Forelimb muscle (tissue), 1 donor: ENCODE results near the gene C11orf54. TPM values are rescaled to one million over a fixed set of nuclear protein-coding genes. Genes with fewer than 3 reads are reported as not detected.
"Not testable (repeated sequence)": the region's sequence is repeated elsewhere in the genome, so short reads cannot be mapped to it uniquely, and the experiment has no call there.

Experiments
- DNase-seq: peaks from one replicate; pipeline ENCODE4 v3.0.0-alpha.2; 2013; ENCODE audit warnings: low read depth
- polyA plus RNA-seq: library from polyadenylated mRNA; unstranded; fragments of 120-200 nt; gene quantifications from one replicate; pipeline ENCODE4 v1.2.1, GENCODE V29; 2013; ENCODE audit not compliant: insufficient read length

Gene C11orf54
- polyA plus RNA-seq, 1 donor: 38.4 TPM

GRCh38 chr11:93734427-93735222, 6.8 kb upstream of the C11orf54 start:
- DNase-seq: no peak

- no peak for DNase-seq
Observed at GRCh38 chr11:93735627-93736026, 5.8 kb upstream of the C11orf54 start.

GRCh38 chr11:93736129-93736528, 5.3 kb upstream of the C11orf54 start:
- DNase-seq: no peak

GRCh38 chr11:93737904-93738612, 3.4 kb upstream of the C11orf54 start:
- no peak for DNase-seq

GRCh38 chr11:93738647-93739081, 2.8 kb upstream of the C11orf54 start:
- DNase-seq: no peak

GRCh38 chr11:93740031-93740729, 1.3 kb upstream of the C11orf54 start:
- no peak for DNase-seq

GRCh38 chr11:93740730-93741093, 760 bp upstream of the C11orf54 start:
- DNase-seq: no peak

GRCh38 chr11:93741882-93742226, 382 bp downstream of the C11orf54 start:
- DNase-seq: no peak

- DNase-seq: no peak
Observed at GRCh38 chr11:93743291-93743690, 1.8 kb downstream of the C11orf54 start.

GRCh38 chr11:93744669-93745004, 3.2 kb downstream of the C11orf54 start:
- DNase-seq: no peak

GRCh38 chr11:93745005-93745755, 3.7 kb downstream of the C11orf54 start:
- not testable (repeated sequence) for DNase-seq

- DNase-seq: no peak
Observed at GRCh38 chr11:93746101-93746500, 4.6 kb downstream of the C11orf54 start.

- DNase-seq: no peak
Observed at GRCh38 chr11:93747122-93747521, 5.7 kb downstream of the C11orf54 start.

GRCh38 chr11:93751001-93751400, 9.5 kb downstream of the C11orf54 start:
- no peak for DNase-seq

- no peak for DNase-seq
Observed at GRCh38 chr11:93753241-93753640, 11.8 kb downstream of the C11orf54 start.

GRCh38 chr11:93756748-93757147, 15.3 kb downstream of the C11orf54 start:
- DNase-seq: no peak

- DNase-seq: no peak
Observed at GRCh38 chr11:93757301-93757700, 15.8 kb downstream of the C11orf54 start.

- no peak for DNase-seq
Observed at GRCh38 chr11:93757924-93758865, 16.7 kb downstream of the C11orf54 start.

GRCh38 chr11:93759123-93759522, 17.7 kb downstream of the C11orf54 start:
- not testable (repeated sequence) for DNase-seq

- DNase-seq: no peak
Observed at GRCh38 chr11:93761910-93762309, 20.4 kb downstream of the C11orf54 start.

- no peak for DNase-seq
Observed at GRCh38 chr11:93765551-93765950, 24.1 kb downstream of the C11orf54 start.
